Stimulated activated CD4-positive, alpha-beta T cell treated with anti-CD3 and anti-CD28 coated beads, TNF-alpha, amount 100 ng/mL, for 4 hours (primary cell): ENCODE data around the gene GPR85.
"Not testable (repeated sequence)": the region's sequence is repeated elsewhere in the genome, so short reads cannot be mapped to it uniquely, and the experiment has no call there.

Source experiments
- DNase-seq, 3 experiments: peaks; one replicate each; pipeline ENCODE4 v3.0.0-alpha.2; 2020; ENCODE audit warnings: low read depth in 3 of 3

GPR85 gene

DNA sequence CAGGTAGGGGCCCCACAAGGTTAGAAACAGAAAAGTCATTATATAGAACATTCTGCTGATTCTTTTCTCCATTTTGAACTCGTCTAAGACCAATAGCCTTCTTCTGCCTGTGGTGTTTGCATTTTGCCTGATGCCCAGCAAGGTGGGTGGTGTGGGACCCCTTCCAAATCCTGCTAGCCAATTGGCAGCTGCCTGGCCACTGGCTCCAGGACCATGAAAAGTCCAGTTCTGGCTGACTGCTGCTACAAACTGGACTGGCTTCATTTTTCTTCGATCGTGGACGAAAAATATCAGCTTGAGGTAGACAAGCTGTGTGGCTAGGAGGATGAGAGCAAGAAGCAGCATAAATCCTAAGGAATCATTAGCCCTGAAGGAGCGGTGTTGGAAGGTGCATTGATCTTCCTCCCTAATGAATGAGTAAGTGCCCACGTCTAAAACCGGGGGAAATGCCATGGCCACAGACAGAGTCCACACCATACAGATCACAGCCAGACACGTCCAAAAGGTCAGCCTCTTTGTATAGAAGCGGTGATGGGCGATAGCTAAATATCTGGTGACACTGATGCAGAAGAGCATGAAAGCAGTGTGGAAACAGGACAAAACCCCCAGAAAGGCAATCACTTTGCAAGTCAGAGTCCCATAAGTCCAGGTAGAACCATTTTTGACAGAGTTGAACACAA, 2.7 kb downstream of the GPR85 start:
- DNase-seq: no peak

- no peak for DNase-seq
These were observed 3.4 kb downstream of the GPR85 start for GRCh38 chr7:113083132-113083815.

- DNase-seq: no peak
These were observed 8.3 kb downstream of the GPR85 start for GRCh38 chr7:113078331-113078730.

- DNase-seq: no peak
These were observed 9.9 kb downstream of the GPR85 start for GRCh38 chr7:113076703-113077102.

- DNase-seq: no peak
These were observed 15.2 kb downstream of the GPR85 start for GRCh38 chr7:113071465-113071864.

- DNase-seq: no peak
These were observed 24.1 kb downstream of the GPR85 start for GRCh38 chr7:113062499-113062898.

- DNase-seq: no peak
These were observed 26.5 kb downstream of the GPR85 start for GRCh38 chr7:113060100-113060499.

DNA sequence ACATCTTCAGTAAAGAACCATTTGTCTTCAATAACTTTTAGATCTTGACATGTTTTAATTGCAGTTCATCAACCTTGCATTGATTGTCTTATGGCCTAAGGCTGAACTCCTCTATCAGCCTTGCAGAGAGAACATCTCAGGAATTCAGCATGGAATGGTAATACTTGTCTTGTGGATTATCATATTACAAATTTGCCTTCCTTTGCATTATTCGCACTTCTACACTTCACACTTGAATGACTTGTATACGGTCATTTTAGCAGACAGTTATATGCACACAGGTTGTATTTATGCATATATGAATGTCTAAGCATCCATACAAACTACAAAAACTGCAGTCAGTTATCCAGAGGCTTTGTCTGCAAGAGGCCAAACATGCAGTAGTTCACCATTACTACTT, 31.7 kb downstream of the GPR85 start:
- no peak for DNase-seq

GRCh38 chr7:113054272-113054671, 32.4 kb downstream of the GPR85 start:
- DNase-seq: not testable (repeated sequence)

- not testable (repeated sequence) for DNase-seq
These were observed 37.4 kb downstream of the GPR85 start for GRCh38 chr7:113049221-113049620.

DNA sequence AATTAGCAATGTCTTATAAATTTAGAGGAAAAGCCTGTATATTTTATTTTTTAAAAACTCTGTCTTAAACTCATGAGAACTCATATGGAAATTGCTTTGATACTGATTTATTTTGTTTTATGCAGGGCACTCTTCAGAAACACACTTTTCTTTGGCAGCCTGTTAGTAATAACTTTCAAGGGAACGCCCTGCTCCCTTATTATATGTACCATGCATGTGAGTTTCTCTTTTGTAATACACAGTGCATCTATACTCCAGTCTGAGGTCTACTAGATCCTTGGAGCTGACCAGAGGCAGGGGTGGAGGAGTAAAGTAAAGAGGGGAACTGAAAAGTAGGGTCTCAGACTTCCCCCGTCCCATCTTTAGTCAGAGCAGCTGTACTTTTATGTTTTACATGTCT, 40.2 kb downstream of the GPR85 start:
- DNase-seq: no peak

DNA sequence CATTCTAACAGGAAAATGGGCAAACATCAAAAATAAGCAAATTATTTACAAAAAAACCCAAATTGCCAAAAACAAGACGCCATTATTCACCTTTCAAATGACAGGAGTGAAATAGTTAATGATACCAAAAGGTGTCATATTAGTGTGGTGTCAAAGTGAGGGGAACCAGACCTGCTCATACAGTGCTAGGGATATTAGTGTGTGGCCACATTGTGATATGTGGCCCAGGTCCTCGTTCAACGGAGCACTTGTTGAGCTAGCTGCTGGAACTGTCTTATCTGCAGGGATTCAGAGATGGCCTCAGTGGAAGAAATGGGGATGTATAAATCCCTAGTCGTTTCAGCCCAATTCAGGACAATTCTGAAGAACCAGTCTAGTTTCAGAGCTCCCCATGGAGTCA, 41.2 kb downstream of the GPR85 start:
- DNase-seq: no peak

DNA sequence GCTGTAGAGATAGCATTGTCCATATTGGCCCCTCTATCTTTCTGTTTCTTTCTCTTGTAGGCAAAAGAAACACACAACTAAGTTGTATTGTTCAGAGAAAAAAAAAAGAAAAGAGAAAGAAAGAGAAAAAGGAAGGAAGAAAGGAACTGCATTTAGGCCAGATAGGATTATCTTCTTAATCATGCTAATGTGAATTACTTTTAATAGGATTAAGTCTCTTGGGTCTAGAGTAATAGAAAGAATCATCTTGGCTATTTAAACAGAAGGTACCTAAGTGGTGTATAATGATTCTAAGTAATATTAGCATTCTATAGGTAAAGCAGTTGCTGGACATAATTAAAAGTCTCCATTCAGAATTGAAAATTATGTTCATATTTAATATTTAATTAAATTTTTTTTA, 42.2 kb downstream of the GPR85 start:
- DNase-seq: no peak

- DNase-seq: no peak
These were observed 45.8 kb downstream of the GPR85 start for GRCh38 chr7:113040849-113041248.

DNA sequence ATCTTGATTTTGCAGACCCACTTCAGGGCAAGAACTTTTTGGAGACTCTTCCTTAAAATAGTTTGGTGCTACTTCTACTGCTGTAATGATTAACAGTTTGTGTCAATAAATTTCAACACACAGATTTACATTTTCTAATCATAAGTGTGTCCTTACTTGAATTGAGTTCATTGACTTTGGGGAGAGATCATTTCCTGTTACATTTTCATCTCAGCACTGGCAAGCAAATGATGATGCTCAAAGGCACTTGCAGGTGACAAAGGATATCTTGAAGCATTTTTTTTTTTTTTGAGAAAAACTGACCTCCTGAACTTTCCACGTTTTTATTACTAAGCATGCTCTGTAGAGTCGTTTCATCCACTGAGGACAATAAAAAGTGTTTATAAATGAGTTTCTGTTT, 52.7 kb downstream of the GPR85 start:
- no peak for DNase-seq
